GM23248 (cell line): ENCODE results near the gene DCLK2. TPM values are rescaled to one million over a fixed set of nuclear protein-coding genes. Genes with fewer than 3 reads are reported as not detected.

Source experiments
- DNase-seq: peaks from one replicate; pipeline ENCODE4 v3.0.0-alpha.2; 2015
- H2AFZ ChIP-seq: fragments of 200-600 bp; sonication (generic); 2 replicates; pipeline ENCODE4 v1.6.1; 2016; ENCODE audit warnings: antibody characterized with exemption
- H3F3A ChIP-seq: fragments of 200-600 bp; sonication (generic); 2 replicates; pipeline ENCODE4 v1.6.1; 2016; ENCODE audit warnings: mild to moderate bottlenecking, antibody characterized with exemption, mixed run types; ENCODE audit not compliant: insufficient read depth
- H3K27ac ChIP-seq: fragments of 200-600 bp; sonication (generic); 2 replicates; pipeline ENCODE4 v1.5.1; 2016; ENCODE audit warnings: mild to moderate bottlenecking
- H3K27me3 ChIP-seq: fragments of 200-600 bp; sonication (generic); replicated peaks from 2 replicates; pipeline ENCODE4 v1.6.1; 2016; ENCODE audit warnings: mild to moderate bottlenecking; ENCODE audit not compliant: insufficient read depth
- H3K36me3 ChIP-seq: fragments of 200-600 bp; sonication (generic); 2 replicates; pipeline ENCODE4 v1.6.1; 2016; ENCODE audit warnings: low read depth, mild to moderate bottlenecking
- H3K4me1 ChIP-seq: fragments of 200-600 bp; sonication (generic); 2 replicates; pipeline ENCODE4 v1.6.1; 2016; ENCODE audit warnings: mild to moderate bottlenecking; ENCODE audit not compliant: insufficient read depth
- H3K4me2 ChIP-seq: fragments of 200-600 bp; sonication (generic); one replicate; pipeline ENCODE4 v1.6.1; 2016; ENCODE audit warnings: mild to moderate bottlenecking; ENCODE audit not compliant: unreplicated experiment
- H3K4me3 ChIP-seq: fragments of 200-600 bp; sonication (generic); 2 replicates; pipeline ENCODE4 v1.5.1; 2016; ENCODE audit warnings: mild to moderate bottlenecking
- H3K79me2 ChIP-seq: fragments of 200-600 bp; sonication (generic); 2 replicates; pipeline ENCODE4 v1.6.1; 2016; ENCODE audit warnings: mild to moderate bottlenecking; ENCODE audit not compliant: insufficient read depth
- H3K9ac ChIP-seq: fragments of 200-600 bp; sonication (generic); 2 replicates; pipeline ENCODE4 v1.6.1; 2016; ENCODE audit warnings: mild to moderate bottlenecking
- H3K9me2 ChIP-seq: fragments of 200-600 bp; sonication (generic); 2 replicates; pipeline ENCODE4 v1.6.1; 2016; ENCODE audit warnings: mixed run types, mild to moderate bottlenecking, moderate library complexity; ENCODE audit not compliant: insufficient read depth
- H3K9me3 ChIP-seq: fragments of 200-600 bp; sonication (generic); one replicate; pipeline ENCODE4 v1.6.1; 2017; ENCODE audit warnings: low read depth
- H4K20me1 ChIP-seq: fragments of 200-600 bp; sonication (generic); 2 replicates; pipeline ENCODE4 v1.6.0; 2016; ENCODE audit not compliant: insufficient read depth
- EZH2 ChIP-seq: fragments of 200-600 bp; sonication (generic); IDR thresholded peaks from 2 replicates; pipeline ENCODE4 v1.6.1; 2018; ENCODE audit warnings: antibody characterized with exemption, mild to moderate bottlenecking; ENCODE audit not compliant: insufficient read depth, poor library complexity, severe bottlenecking
- EZH2phosphoT487 ChIP-seq: fragments of 200-600 bp; sonication (generic); IDR thresholded peaks from 2 replicates; pipeline ENCODE4 v1.6.1; 2018; ENCODE audit warnings: antibody characterized with exemption, moderate library complexity, mild to moderate bottlenecking, low read depth; ENCODE audit not compliant: insufficient read depth
- WGBS, 2 experiments: methylation state at CpG; one replicate each; pipeline ENCODE4 v1.1.6; 2015 to 2017; ENCODE audit warnings: low lambda C conversion rate in 2 of 2, low coverage in 1 of 2; ENCODE audit errors: missing lambda C conversion rate in 2 of 2; 5-methylcytosine and 5-hydroxymethylcytosine counted together
- in situ Hi-C: fragments of 300-500 bp; cut with MboI; formaldehyde crosslinking; loops from 2 replicates; pipeline ENCODE4 v1.15.0; 2020
- polyA plus RNA-seq: library from polyadenylated mRNA; unstranded; fragments of >200 nt; fragmentation: Nextera tagmentation; extraction: Ambion mirVana; gene quantifications from 2 replicates; pipeline ENCODE4 v1.2.1, GENCODE V29; 2016
- total RNA-seq: library from RNA; depleted of rRNA; stranded (reverse); fragments of >200 nt; shearing (Covaris generic); gene quantifications from 2 replicates; pipeline ENCODE4 v1.2.3, GENCODE V29; 2014

DCLK2 gene
- total and polyA plus RNA-seq, 2 experiments from 2014 or later = 1.3 to 2.9 TPM

GRCh38 chr4:150142831-150143230, 64.6 kb downstream of the DCLK2 start:
- no peaks in the 10 kb centered on the region for H3K9me3 ChIP-seq
- no peaks in the 10 kb centered on the region for H3K27me3 ChIP-seq
- H4K20me1 ChIP-seq = no peaks in the 10 kb centered on the region
- H2AFZ ChIP-seq = no peak overlapping the region
- WGBS, 2 experiments = 95 to 100% methylated on average over 1 of the region's 1 CpG
- H3K4me1 ChIP-seq = peaks cover 39% of the 10 kb centered on the region
- no peak overlapping the region for H3K27ac ChIP-seq
- no peak for TF ChIP-seq EZH2
- no peak for TF ChIP-seq EZH2phosphoT487
- DNase-seq = no peak
- H3K4me3 ChIP-seq = no peak overlapping the region
- in situ Hi-C loops = no loop called here
- no peak overlapping the region for H3K9ac ChIP-seq
- H3K36me3 ChIP-seq = no peaks in the 10 kb centered on the region
- H3K79me2 ChIP-seq = peaks cover 24% of the 10 kb centered on the region; the same call in 1 of the 2 replicates
- peaks cover 36% of the 10 kb centered on the region for H3F3A ChIP-seq
- no peaks in the 10 kb centered on the region for H3K9me2 ChIP-seq
- H3K4me2 ChIP-seq = no peak overlapping the region

- in situ Hi-C loops = no loop called here
- DNase-seq = peak; percentile 20
- H3K27ac ChIP-seq = 0 out of 2 replicates have a peak overlapping the region, but pooled peaks have one; percentile 4
These were observed 67.1 kb downstream of the DCLK2 start for GRCh38 chr4:150145090-150145945.

GRCh38 chr4:150145946-150146340, 67.7 kb downstream of the DCLK2 start:
- 91 to 100% methylated on average over 1 of the region's 1 CpG for WGBS, 2 experiments
- peak; percentile 35 for DNase-seq

More at GRCh38 chr4:150145090-150145945, 67.1 kb downstream of the DCLK2 start:
- Histone ChIP-seq H3K27me3 (no peaks in the 10 kb centered on the region), H3K4me1 (peaks cover 47% of the 10 kb centered on the region), H3F3A (peaks cover 40% of the 10 kb centered on the region), H3K79me2 (peaks cover 24% of the 10 kb centered on the region; the same call in 1 of the 2 replicates), H3K9ac (no peak overlapping the region), H3K9me2 (no peaks in the 10 kb centered on the region), H3K4me3 (no peak overlapping the region), H4K20me1 (no peaks in the 10 kb centered on the region), H3K4me2 (peak overlapping the region; percentile 18), H3K9me3 (no peaks in the 10 kb centered on the region), H2AFZ (no peak overlapping the region), H3K36me3 (no peaks in the 10 kb centered on the region)
- 97 to 100% methylated on average over 1 of the region's 1 CpG for WGBS, 2 experiments
- no peak for TF ChIP-seq EZH2
- no peak for TF ChIP-seq EZH2phosphoT487

GRCh38 chr4:150149381-150149780, 71.1 kb downstream of the DCLK2 start:
- no peaks in the 10 kb centered on the region for H3K36me3 ChIP-seq
- DNase-seq = peak; percentile 55
- H3F3A ChIP-seq = peaks cover 21% of the 10 kb centered on the region
- H3K27me3 ChIP-seq = no peaks in the 10 kb centered on the region
- no peaks in the 10 kb centered on the region for H3K9me3 ChIP-seq
- in situ Hi-C loops = no loop called here
- no peaks in the 10 kb centered on the region for H3K9me2 ChIP-seq
- no peak overlapping the region for H3K9ac ChIP-seq
- H3K4me2 ChIP-seq = no peak overlapping the region
- no peak overlapping the region for H2AFZ ChIP-seq
- H3K4me3 ChIP-seq = no peak overlapping the region
- TF ChIP-seq EZH2 (no peak), EZH2phosphoT487 (no peak)
- 41 to 52% methylated on average over 1 of the region's 1 CpG for WGBS, 2 experiments
- H3K4me1 ChIP-seq = peaks cover 37% of the 10 kb centered on the region
- H4K20me1 ChIP-seq = no peaks in the 10 kb centered on the region
- H3K79me2 ChIP-seq = peaks cover 8% of the 10 kb centered on the region; the same call in 1 of the 2 replicates
- H3K27ac ChIP-seq = no peak overlapping the region

More at GRCh38 chr4:150145946-150146340, 67.7 kb downstream of the DCLK2 start:
- Histone ChIP-seq H2AFZ (no peak overlapping the region), H3K36me3 (no peaks in the 10 kb centered on the region), H3K79me2 (peaks cover 24% of the 10 kb centered on the region; the same call in 1 of the 2 replicates), H3F3A (peaks cover 34% of the 10 kb centered on the region), H3K9me3 (no peaks in the 10 kb centered on the region), H3K27me3 (no peaks in the 10 kb centered on the region), H3K9me2 (no peaks in the 10 kb centered on the region), H3K4me3 (no peak overlapping the region), H3K4me1 (peaks cover 41% of the 10 kb centered on the region), H4K20me1 (no peaks in the 10 kb centered on the region), H3K4me2 (peak overlapping the region; percentile 18), H3K27ac (0 out of 2 replicates have a peak overlapping the region, but pooled peaks have one; percentile 4), H3K9ac (no peak overlapping the region)
- TF ChIP-seq EZH2phosphoT487 = no peak
- TF ChIP-seq EZH2 = no peak
- in situ Hi-C loops = no loop called here
